ENCODE results near the gene TBC1D24. TPM values are rescaled to one million over a fixed set of nuclear protein-coding genes. Genes with fewer than 3 reads are reported as not detected.

Gene TBC1D24
- total RNA-seq, 2 experiments from 2014 or later = 16.6 to 16.7 TPM

DNA sequence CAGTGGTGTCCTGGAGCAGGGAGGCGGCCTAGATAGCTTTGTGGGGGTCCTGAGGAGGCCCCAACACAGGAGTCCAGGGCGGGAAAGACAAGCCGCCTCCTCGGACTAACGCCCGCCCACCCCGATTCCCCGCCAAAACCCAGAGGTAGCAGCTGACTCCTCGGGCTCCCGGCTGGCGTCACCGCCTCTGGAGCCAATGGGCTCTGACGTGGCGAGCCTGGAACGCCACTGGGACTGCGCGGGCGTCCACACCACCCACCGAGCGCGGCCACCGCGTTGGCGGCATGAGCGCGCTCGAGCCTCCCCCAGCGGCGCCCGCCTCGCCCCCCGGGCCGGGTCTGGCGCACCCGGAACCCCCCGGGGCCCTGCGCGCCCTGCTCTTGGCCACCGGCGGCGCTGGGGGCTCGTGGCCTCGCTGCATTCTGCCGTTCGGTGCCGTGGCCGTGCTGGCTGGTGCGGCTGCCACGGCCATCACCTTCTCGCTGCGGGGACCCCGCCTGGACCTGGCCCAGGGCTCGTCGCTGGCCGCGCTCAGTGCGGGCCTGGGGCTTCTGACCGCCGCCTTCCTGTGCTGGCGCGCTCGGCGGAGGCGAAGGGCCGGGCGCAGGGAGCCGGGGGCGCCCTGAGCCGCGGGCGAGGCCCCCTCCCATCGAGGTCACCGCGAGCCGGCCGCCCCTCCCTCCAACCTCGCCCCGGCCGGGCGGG, 7.2 kb upstream of the TBC1D24 start:
- Mint-ChIP-seq H3K36me3 (ENCODE audit: low read depth) (peaks cover 4% of the 10 kb centered on the region), H3K27me3 (peaks cover 25% of the 10 kb centered on the region), H3K4me1 (ENCODE audit: low read depth) (peaks cover 18% of the 10 kb centered on the region), H3K4me3 (no peak overlapping the region), H3K9me3 (no peaks in the 10 kb centered on the region), H3K27ac (no peak overlapping the region)
- POLR2A ChIA-PET = interaction anchor here (0.7 to 2.5 kb wide), 3 partner anchors 52 to 312 kb away, joined by 3 to 5 read pairs (median 3); partner anchors contain the start of genes ECI1 and TRAF7
- ATAC-seq = peak; percentile 35
- DNase-seq = peak; percentile 62
- intact Hi-C loops (cut with micrococcal nuclease) = no loop called here
- CTCF ChIA-PET = interaction anchor here (1.3 kb wide), 1 partner anchor 34 kb away, joined by 3 read pairs; no protein-coding TSS in a partner anchor
- TF ChIP-seq, protein P1, sequence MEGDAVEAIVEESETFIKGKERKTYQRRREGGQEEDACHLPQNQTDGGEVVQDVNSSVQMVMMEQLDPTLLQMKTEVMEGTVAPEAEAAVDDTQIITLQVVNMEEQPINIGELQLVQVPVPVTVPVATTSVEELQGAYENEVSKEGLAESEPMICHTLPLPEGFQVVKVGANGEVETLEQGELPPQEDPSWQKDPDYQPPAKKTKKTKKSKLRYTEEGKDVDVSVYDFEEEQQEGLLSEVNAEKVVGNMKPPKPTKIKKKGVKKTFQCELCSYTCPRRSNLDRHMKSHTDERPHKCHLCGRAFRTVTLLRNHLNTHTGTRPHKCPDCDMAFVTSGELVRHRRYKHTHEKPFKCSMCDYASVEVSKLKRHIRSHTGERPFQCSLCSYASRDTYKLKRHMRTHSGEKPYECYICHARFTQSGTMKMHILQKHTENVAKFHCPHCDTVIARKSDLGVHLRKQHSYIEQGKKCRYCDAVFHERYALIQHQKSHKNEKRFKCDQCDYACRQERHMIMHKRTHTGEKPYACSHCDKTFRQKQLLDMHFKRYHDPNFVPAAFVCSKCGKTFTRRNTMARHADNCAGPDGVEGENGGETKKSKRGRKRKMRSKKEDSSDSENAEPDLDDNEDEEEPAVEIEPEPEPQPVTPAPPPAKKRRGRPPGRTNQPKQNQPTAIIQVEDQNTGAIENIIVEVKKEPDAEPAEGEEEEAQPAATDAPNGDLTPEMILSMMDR (IDR thresholded peaks at IDR 0.05) = peak; percentile 52

DNA sequence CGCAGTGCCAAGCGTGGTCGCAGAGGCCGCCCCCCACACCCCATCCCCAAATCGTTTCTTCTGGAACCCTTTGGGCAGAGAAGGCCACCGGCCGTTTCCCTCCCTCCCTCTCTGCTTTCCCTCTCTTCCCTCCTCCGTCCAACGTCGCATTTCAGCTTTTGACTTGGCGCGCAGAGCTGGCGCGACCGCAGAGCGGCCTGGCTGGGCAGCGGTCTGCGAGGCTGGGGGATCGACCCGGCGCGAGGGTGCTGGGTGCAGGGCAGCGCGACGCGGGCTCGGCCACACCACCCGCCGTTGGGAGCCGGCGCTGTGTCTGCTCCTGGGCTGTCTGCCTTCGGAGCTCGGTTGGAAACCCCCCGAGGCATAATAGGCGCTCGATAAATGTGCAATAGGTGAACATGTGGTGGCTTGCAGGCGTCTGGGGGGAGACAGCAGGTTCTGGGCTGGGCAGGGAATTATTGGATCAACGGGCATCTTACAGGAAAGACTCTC, 6.6 kb upstream of the TBC1D24 start:
- peak; percentile 51 for DNase-seq
- peaks cover 22% of the 10 kb centered on the region for H3K4me1 Mint-ChIP-seq (ENCODE audit: low read depth)
- peaks cover 2% of the 10 kb centered on the region for H3K36me3 Mint-ChIP-seq (ENCODE audit: low read depth)
- intact Hi-C loops (cut with micrococcal nuclease) = no loop called here
- CTCF ChIA-PET = interaction anchor here (0.7 to 1.3 kb wide), 2 partner anchors 33 to 45 kb away, joined by 3 read pairs; no protein-coding TSS in a partner anchor
- peak; percentile 34 for ATAC-seq
- peak overlapping the region; percentile 31 for H3K4me3 Mint-ChIP-seq
- no peaks in the 10 kb centered on the region for H3K9me3 Mint-ChIP-seq
- POLR2A ChIA-PET = interaction anchor here (0.8 to 2.5 kb wide), 3 partner anchors 18 to 315 kb away, joined by 3 to 5 read pairs (median 3); partner anchors contain the start of gene ECI1
- no peak overlapping the region for H3K27ac Mint-ChIP-seq
- H3K27me3 Mint-ChIP-seq = peaks cover 31% of the 10 kb centered on the region
- TF ChIP-seq, protein P1 (IDR thresholded peaks at IDR 0.05) = no peak

DNA sequence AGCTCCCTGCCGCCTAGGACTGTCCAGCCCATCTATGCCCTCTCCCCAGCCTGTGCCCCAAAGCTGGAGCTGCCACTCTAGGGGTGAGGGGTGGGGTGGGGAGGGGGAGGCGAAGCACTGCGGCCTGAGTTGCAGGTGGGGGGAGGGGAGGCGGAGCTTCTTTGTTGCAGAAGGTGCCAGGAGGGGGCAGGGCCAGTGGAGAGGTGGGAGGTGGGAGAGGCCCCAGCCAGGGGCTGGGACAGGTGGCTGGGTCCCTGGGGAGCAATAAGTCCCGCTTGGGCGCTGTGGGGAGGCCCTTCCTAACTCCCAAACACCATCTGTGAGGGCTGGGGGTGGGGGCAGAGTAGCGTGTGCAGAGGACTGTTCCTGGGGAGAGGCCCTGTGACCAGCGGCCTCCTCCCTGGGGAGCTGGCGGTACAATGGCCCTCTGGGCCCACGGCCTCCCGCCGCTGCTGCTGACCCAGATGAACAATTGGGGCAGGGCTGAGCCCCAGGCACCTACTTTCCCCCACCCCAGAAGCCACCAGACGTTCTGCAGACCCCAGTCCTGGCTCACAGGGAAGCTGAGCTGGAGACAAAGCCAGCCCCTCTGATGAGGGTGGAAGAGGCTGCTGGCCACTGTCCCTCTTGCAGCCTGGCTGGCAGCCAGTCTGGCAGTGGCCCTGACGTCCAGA, 6.1 kb upstream of the TBC1D24 start:
- Mint-ChIP-seq H3K4me1 (ENCODE audit: low read depth) (peaks cover 24% of the 10 kb centered on the region), H3K4me3 (peak overlapping the region; percentile 31), H3K27ac (no peak overlapping the region), H3K9me3 (no peaks in the 10 kb centered on the region), H3K36me3 (ENCODE audit: low read depth) (no peaks in the 10 kb centered on the region), H3K27me3 (peaks cover 32% of the 10 kb centered on the region)
- no peak for DNase-seq
- CTCF ChIA-PET = interaction anchor here (0.7 to 1.3 kb wide), 2 partner anchors 33 to 45 kb away, joined by 3 read pairs; no protein-coding TSS in a partner anchor
- intact Hi-C loops (cut with micrococcal nuclease) = no loop called here
- POLR2A ChIA-PET = interaction anchor here (0.8 to 2.8 kb wide), 6 partner anchors 9 to 316 kb away, joined by 3 to 19 read pairs (median 4); partner anchors contain the start of genes ECI1 and TEDC2
- TF ChIP-seq, protein P1 (IDR thresholded peaks at IDR 0.05) = no peak
- ATAC-seq = no peak

DNA sequence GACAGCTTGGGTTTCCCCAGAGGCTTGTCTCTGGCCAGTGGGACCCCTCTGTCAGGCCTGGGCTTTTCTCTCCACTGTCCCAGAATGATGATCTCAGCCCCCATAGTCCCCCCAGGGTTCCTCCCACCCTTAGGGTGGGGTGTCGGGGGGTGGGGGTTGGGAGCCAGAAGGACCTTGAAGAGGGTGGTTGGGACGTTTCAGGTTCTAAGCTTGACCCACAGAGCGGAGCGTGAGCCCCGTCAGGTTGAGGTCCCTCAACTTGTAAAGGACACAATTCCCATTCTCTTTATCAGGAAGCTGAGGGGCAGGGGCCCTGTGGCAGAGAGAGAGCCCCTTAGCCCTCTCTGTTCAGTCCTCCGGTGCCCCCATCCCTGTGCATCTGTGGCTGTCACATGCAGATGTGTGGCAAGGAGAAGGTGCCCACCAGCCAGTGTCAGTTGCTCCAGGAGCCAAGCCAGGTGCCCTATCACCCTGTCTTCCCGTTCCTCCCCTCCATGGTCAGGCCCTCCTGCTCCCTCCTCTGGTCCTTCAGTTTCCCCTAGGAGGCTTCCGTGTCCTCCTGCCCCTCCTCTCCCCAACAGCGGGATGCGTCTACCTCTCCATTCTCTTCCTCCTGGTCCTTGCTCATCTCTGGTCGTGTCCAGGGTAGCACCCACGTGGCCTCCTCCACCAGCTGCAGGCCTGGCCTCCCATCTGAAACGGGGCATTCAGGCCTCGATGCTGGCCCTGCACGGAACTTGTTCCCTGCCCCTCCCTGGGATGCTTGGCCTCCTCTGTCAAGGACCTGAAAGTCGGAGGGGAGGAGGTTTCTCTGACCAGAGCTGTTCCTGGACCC, 5.3 kb upstream of the TBC1D24 start:
- no peak for ATAC-seq
- Mint-ChIP-seq H3K9me3 (no peaks in the 10 kb centered on the region), H3K27me3 (peaks cover 32% of the 10 kb centered on the region), H3K36me3 (ENCODE audit: low read depth) (no peaks in the 10 kb centered on the region), H3K27ac (no peak overlapping the region), H3K4me1 (ENCODE audit: low read depth) (peaks cover 24% of the 10 kb centered on the region), H3K4me3 (no peak overlapping the region)
- no peak for DNase-seq
- intact Hi-C loops (cut with micrococcal nuclease) = no loop called here
- ChIA-PET CTCF (no interaction called here), POLR2A (interaction anchor here (0.9 to 2.8 kb wide), 6 partner anchors 9 to 315 kb away, joined by 3 to 19 read pairs (median 4); partner anchors contain the start of genes ECI1 and TEDC2)
- TF ChIP-seq, protein P1 (IDR thresholded peaks at IDR 0.05) = no peak
